HFFc6 (cell line): ENCODE results near the gene GRK6. TPM values are rescaled to one million over a fixed set of nuclear protein-coding genes. Genes with fewer than 3 reads are reported as not detected.
A peak's percentile ranks its signal among the peaks of the same experiment; 100 is the strongest.

ENCODE experiments used
- DNase-seq: peaks from one replicate; pipeline ENCODE4 v3.0.0-alpha.2; 2018
- H3K27ac Mint-ChIP-seq: 2 replicates; pipeline ENCODE4 v1.8.0; 2020; ENCODE audit warnings: mild to moderate bottlenecking, mixed read lengths
- H3K27me3 Mint-ChIP-seq: 2 replicates; pipeline ENCODE4 v1.8.0; 2021; ENCODE audit warnings: mild to moderate bottlenecking, moderate library complexity, mixed read lengths; ENCODE audit not compliant: insufficient read depth
- H3K36me3 Mint-ChIP-seq: 2 replicates; pipeline ENCODE4 v1.8.0; 2021; ENCODE audit warnings: low read depth, mixed read lengths
- H3K4me1 Mint-ChIP-seq: 2 replicates; pipeline ENCODE4 v1.8.0; 2020; ENCODE audit warnings: low read depth, mixed read lengths
- H3K4me3 Mint-ChIP-seq: 2 replicates; pipeline ENCODE4 v1.8.0; 2020; ENCODE audit warnings: mild to moderate bottlenecking, moderate library complexity, mixed read lengths
- H3K9me3 Mint-ChIP-seq: 2 replicates; pipeline ENCODE4 v1.8.0; 2020; ENCODE audit warnings: mild to moderate bottlenecking, mixed read lengths
- total RNA-seq, 6 experiments: library from RNA; stranded (reverse); fragmentation: NEBNext Ultra II Directional; extraction: Animal tissue kit (Norgen Biotek cat#: 25700); gene quantifications; 2 replicates in 1 of 6; 3 replicates in 5 of 6; pipeline ENCODE4 v1.2.3, GENCODE V29; 2021
- TF ChIP-seq, protein P1 (sequence below): fragments of 200-600 bp; sonication (generic); IDR thresholded peaks from 2 replicates; pipeline ENCODE4 v1.5.0; 2021; ENCODE audit warnings: antibody characterized with exemption, mild to moderate bottlenecking

GRK6 gene
- total RNA-seq, 6 experiments from 2014 or later, result 25.8 to 30.7 (median 28.0) TPM

GRCh38 chr5:177423671-177424070 lies 2.8 kb upstream of the GRK6 start:
- no peak for DNase-seq
- TF ChIP-seq, protein P1, sequence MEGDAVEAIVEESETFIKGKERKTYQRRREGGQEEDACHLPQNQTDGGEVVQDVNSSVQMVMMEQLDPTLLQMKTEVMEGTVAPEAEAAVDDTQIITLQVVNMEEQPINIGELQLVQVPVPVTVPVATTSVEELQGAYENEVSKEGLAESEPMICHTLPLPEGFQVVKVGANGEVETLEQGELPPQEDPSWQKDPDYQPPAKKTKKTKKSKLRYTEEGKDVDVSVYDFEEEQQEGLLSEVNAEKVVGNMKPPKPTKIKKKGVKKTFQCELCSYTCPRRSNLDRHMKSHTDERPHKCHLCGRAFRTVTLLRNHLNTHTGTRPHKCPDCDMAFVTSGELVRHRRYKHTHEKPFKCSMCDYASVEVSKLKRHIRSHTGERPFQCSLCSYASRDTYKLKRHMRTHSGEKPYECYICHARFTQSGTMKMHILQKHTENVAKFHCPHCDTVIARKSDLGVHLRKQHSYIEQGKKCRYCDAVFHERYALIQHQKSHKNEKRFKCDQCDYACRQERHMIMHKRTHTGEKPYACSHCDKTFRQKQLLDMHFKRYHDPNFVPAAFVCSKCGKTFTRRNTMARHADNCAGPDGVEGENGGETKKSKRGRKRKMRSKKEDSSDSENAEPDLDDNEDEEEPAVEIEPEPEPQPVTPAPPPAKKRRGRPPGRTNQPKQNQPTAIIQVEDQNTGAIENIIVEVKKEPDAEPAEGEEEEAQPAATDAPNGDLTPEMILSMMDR, result no peak
- Mint-ChIP-seq H3K9me3 (no peaks in the 10 kb centered on the region), H3K27ac (no peak overlapping the region), H3K4me1 (peaks cover 27% of the 10 kb centered on the region), H3K36me3 (no peaks in the 10 kb centered on the region), H3K27me3 (peaks cover 9% of the 10 kb centered on the region), H3K4me3 (no peak overlapping the region)

- TF ChIP-seq, protein P1, result no peak
- Mint-ChIP-seq H3K36me3 (no peaks in the 10 kb centered on the region), H3K27ac (peak overlapping the region; percentile 94), H3K4me1 (peaks cover 33% of the 10 kb centered on the region), H3K27me3 (peaks cover 4% of the 10 kb centered on the region), H3K9me3 (no peaks in the 10 kb centered on the region), H3K4me3 (peak overlapping the region; percentile 88)
- DNase-seq, result no peak
Observed at GRCh38 chr5:177425196-177425800, 1.2 kb upstream of the GRK6 start.

- Mint-ChIP-seq H3K9me3 (no peaks in the 10 kb centered on the region), H3K4me1 (peaks cover 30% of the 10 kb centered on the region), H3K27ac (peak overlapping the region; percentile 94), H3K27me3 (peaks cover 1% of the 10 kb centered on the region), H3K36me3 (no peaks in the 10 kb centered on the region; the same call in 1 of the 2 replicates), H3K4me3 (peak overlapping the region; percentile 88)
- peak; percentile 100 for DNase-seq
- TF ChIP-seq, protein P1, result no peak
Observed at GRCh38 chr5:177425801-177426565, 493 bp upstream of the GRK6 start.

DNA sequence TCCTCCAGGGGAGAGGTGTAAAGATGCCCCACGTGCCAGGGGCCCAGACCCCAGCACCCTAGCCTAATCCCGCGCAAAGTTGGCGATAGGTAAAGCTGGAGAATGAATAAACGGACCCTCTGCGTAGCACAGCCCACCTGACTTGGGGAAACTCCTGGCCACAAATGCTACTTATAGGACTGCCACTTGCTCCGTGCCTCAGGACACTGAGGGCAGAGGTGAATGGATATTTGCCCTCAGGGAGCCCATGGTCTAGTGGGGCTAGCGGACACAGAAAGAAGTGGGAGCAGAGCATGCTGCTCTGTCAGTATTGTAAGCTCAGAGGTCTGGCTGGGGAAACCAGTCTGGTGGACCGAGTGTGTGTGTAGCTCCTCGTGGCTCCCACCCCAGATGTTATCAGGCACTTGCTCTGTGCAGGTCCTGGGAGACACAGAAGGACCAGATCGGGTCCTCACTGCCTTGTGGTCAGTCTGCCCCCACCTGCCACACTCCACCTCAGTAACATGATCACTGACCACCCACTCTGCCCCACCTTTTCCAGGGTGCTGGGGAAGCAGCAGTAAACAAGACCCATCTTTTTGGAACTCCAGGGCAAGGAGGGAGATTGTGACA lies 841 bp downstream of the GRK6 start:
- Mint-ChIP-seq H3K27ac (peak overlapping the region; percentile 77), H3K9me3 (no peaks in the 10 kb centered on the region)
- TF ChIP-seq, protein P1, result no peak

DNA sequence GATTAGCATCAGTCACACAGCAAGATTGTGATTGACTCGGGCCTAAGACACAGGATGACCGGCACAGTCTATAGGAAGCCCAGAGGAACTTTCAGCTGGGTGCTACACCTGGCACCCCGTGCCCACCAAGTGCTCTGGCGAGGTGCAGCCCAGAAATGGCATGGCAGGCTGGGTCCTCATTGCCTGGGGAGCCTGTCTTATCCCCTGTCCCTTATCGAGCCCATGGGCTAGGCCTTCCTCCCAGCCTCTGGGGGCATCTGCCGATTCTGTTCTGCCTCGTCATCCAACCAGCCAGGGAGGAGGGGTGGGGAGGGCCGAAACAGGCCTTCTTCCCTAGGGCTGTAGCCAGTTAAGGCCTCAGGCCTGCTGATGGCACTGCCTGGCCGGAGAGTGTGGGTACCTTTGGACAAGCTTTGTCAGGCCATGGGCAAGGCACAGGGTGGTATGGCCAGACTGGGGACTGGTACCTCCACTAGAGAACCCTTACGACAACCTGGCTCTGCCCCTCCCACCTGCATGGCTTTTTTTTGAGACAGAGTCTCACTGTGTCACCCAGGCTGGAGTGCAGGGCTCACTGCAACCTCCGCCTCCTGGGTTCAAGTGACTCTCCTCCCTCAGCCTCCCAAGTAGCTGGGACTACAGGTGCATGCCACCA lies 1.6 kb downstream of the GRK6 start:
- no peaks in the 10 kb centered on the region; the same call in 1 of the 2 replicates for H3K36me3 Mint-ChIP-seq

More for the DNA sequence above, 841 bp downstream of the GRK6 start:
- H3K4me3 Mint-ChIP-seq, result peak overlapping the region; percentile 90
- peaks cover 27% of the 10 kb centered on the region for H3K4me1 Mint-ChIP-seq
- peak; percentile 12 for DNase-seq
- H3K36me3 Mint-ChIP-seq, result no peaks in the 10 kb centered on the region; the same call in 1 of the 2 replicates
- H3K27me3 Mint-ChIP-seq, result peaks cover 2% of the 10 kb centered on the region

More for the DNA sequence above, 1.6 kb downstream of the GRK6 start:
- Mint-ChIP-seq H3K4me3 (peak overlapping the region; percentile 90), H3K27me3 (peaks cover 2% of the 10 kb centered on the region), H3K4me1 (peaks cover 27% of the 10 kb centered on the region), H3K9me3 (no peaks in the 10 kb centered on the region), H3K27ac (peak overlapping the region; percentile 77)
- TF ChIP-seq, protein P1, result no peak
- no peak for DNase-seq
